ENCODE results near the gene SLC25A13. TPM values are rescaled to one million over a fixed set of nuclear protein-coding genes. Genes with fewer than 3 reads are reported as not detected.

Gene SLC25A13
- total and polyA plus RNA-seq, 2 of the 8 experiments (the other 6 are each of a cell fraction or from before 2014, with no cell fraction given): 30.8 to 85.4 TPM

DNA sequence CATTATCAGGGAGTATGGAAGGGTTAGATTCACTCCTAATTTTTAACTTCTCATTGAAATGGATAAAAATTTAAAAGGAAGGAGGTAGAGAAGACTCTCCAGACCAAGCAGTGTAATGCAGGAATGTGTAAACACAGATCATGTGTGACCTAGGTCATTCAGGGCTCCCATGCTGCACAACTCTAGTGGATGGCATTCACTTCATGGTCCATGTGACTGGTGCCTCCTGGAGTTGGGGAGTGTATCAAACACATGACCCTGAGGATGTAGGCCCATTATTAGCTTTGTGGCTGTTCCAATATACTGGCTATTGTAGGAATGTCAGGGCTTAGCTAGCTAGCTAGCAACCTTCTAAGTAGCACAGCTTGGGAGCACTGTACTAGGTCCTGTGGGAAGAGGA lies 109.9 kb downstream of the SLC25A13 start:
- H3K36me3 ChIP-seq (ENCODE audit: control insufficient read depth in 2 of 4, insufficient read depth in 4 of 4, low read length in 3 of 4): peaks cover 0 to 2% (median 0%) of the 10 kb centered on the region in 4 experiments; a peak in 1 of 8 replicates
- H2AK5ac ChIP-seq (ENCODE audit: low read depth, low read length): no peak overlapping the region
- H4K5ac ChIP-seq (ENCODE audit: insufficient read length, low read depth, low read length): no peak overlapping the region
- H3K14ac ChIP-seq (ENCODE audit: insufficient read length): no peak overlapping the region
- no peak overlapping the region for H2BK5ac ChIP-seq (ENCODE audit: low read depth, low read length)
- no peaks in the 10 kb centered on the region for H3K79me1 ChIP-seq (ENCODE audit: low read depth, low read length)
- H3K23me2 ChIP-seq (ENCODE audit: low read depth, low read length): no peaks in the 10 kb centered on the region
- H4K8ac ChIP-seq (ENCODE audit: extremely low read depth, insufficient read depth, low read length): no peak overlapping the region
- H2AFZ ChIP-seq (ENCODE audit: low read length): no peak overlapping the region
- H3K4me2 ChIP-seq (ENCODE audit: insufficient read depth in 1 of 2, low read depth in 2 of 2, low read length in 2 of 2): no peak overlapping the region
- H2BK20ac ChIP-seq (ENCODE audit: low read length): no peak overlapping the region
- FAIRE-seq (no peak), DNase-seq (ENCODE audit: low read depth in 1 of 2, low spot score in 2 of 2) (no peak)
- ChIA-PET POLR2A (ENCODE audit: partially characterized antibody) (no interaction called here), CTCF (ENCODE audit: partially characterized antibody) (interaction anchor here (0.9 kb wide), 1 partner anchor 816 kb away, joined by 3 read pairs; no protein-coding TSS in a partner anchor)
- H3K4ac ChIP-seq (replicated peaks; ENCODE audit: insufficient read length, low read depth, low read length): no peak overlapping the region
- no peak overlapping the region for H3K4me3 ChIP-seq (ENCODE audit: extremely low read depth in 1 of 4, insufficient read depth in 2 of 4, low read depth in 3 of 4, low read length in 4 of 4)
- no peak overlapping the region for H2BK120ac ChIP-seq (replicated peaks; ENCODE audit: low read depth, low read length)
- no peak overlapping the region for H2BK12ac ChIP-seq (ENCODE audit: low read depth, low read length)
- H3K79me2 ChIP-seq (ENCODE audit: control insufficient read depth in 1 of 2, insufficient read depth in 2 of 2, low read length in 2 of 2): no peaks in the 10 kb centered on the region; a peak in 1 of 4 replicates
- H3K27ac ChIP-seq (ENCODE audit: low read depth, low read length): no peak overlapping the region
- no peak overlapping the region for H3K56ac ChIP-seq (replicated peaks; ENCODE audit: insufficient read length, low read depth, low read length)
- H3K9ac ChIP-seq (replicated peaks in 1 of 4; ENCODE audit: extremely low read depth in 1 of 4, low read depth in 3 of 4, low read length in 3 of 4): no peak overlapping the region; a peak in 1 of 7 replicates
- H3K18ac ChIP-seq (ENCODE audit: extremely low read depth, low read length): no peak overlapping the region
- H3K23ac ChIP-seq (ENCODE audit: insufficient read length): no peak overlapping the region
- H2BK15ac ChIP-seq (ENCODE audit: low read length): no peak overlapping the region
- H3K4me1 ChIP-seq (replicated peaks in 1 of 4; ENCODE audit: control insufficient read depth in 3 of 4, insufficient read depth in 4 of 4, low read length in 3 of 4): peaks cover 0 to 9% (median 1%) of the 10 kb centered on the region in 4 experiments; a peak in 4 of 7 replicates
- H3K9me3 ChIP-seq (ENCODE audit: insufficient read depth in 2 of 2, low read depth in 1 of 2, low read length in 1 of 2): 0 out of 4 replicates have a peak, but pooled peaks cover 0 to 2% of the 10 kb centered on the region in 2 experiments
- H4K20me1 ChIP-seq (replicated peaks in 1 of 2; ENCODE audit: control insufficient read depth in 1 of 2, insufficient read depth in 2 of 2, low read length in 2 of 2): peaks cover 0 to 3% of the 10 kb centered on the region in 2 experiments
- no peaks in the 10 kb centered on the region for H3K27me3 ChIP-seq (replicated peaks in 1 of 4; ENCODE audit: control insufficient read depth in 3 of 4, extremely low read depth in 1 of 4, insufficient read depth in 3 of 4, low read length in 3 of 4)
- no peak overlapping the region for H4K91ac ChIP-seq (replicated peaks; ENCODE audit: insufficient read length, low read length)
- TF ChIP-seq TBP (IDR thresholded peaks at IDR 0.05; ENCODE audit: low read depth, low read length): no peak
- TF ChIP-seq RFX5 (IDR thresholded peaks at IDR 0.05; ENCODE audit: borderline replicate concordance, low read depth, low read length): no peak
- TF ChIP-seq SP4 (IDR thresholded peaks at IDR 0.05; ENCODE audit: low read length): no peak
- no peak for TF ChIP-seq KDM5A (IDR thresholded peaks at IDR 0.05; ENCODE audit: low read length)
- TF ChIP-seq CTBP2 (IDR thresholded peaks at IDR 0.05; ENCODE audit: borderline replicate concordance, insufficient read depth, insufficient read length, low read length): no peak
- no peak for TF ChIP-seq RBBP5 (IDR thresholded peaks at IDR 0.05; ENCODE audit: borderline replicate concordance, low read depth, low read length)
- no peak for TF ChIP-seq SRF (IDR thresholded peaks at IDR 0.05; ENCODE audit: low read depth, low read length)
- TF ChIP-seq RNF2 (IDR thresholded peaks at IDR 0.05; ENCODE audit: borderline replicate concordance, low read depth, low read length, missing control alignments, poor library complexity, severe bottlenecking): no peak
- TF ChIP-seq RAD21 (IDR thresholded peaks at IDR 0.05 in 1 of 2, conservative IDR thresholded peaks at IDR 0.05 in 1 of 2; ENCODE audit: low read depth in 2 of 2, low read length in 2 of 2): no peak
- no peak for TF ChIP-seq SAP30 (IDR thresholded peaks at IDR 0.05; ENCODE audit: insufficient read depth, insufficient replicate concordance, low read length)
- TF ChIP-seq ZNF274 (IDR thresholded peaks at IDR 0.05; ENCODE audit: borderline replicate concordance, extremely low read depth, low read length): no peak
- no peak for TF ChIP-seq RXRA (IDR thresholded peaks at IDR 0.05; ENCODE audit: insufficient read depth, low read depth, low read length)
- no peak for TF ChIP-seq CBX8 (IDR thresholded peaks at IDR 0.05; ENCODE audit: borderline replicate concordance, low read depth, low read length)
- no peak for TF ChIP-seq TEAD4 (IDR thresholded peaks at IDR 0.05; ENCODE audit: low read depth, low read length)

Measured in H1 (cell line).